GM23338 (cell line): Measurements from ENCODE around the gene PAIP1. TPM values are rescaled to one million over a fixed set of nuclear protein-coding genes. Genes with fewer than 3 reads are reported as not detected.

ENCODE experiments used
- ATAC-seq: fragments of 200-7000 bp; cut with Tn5 transposase; 3 replicates; pipeline ENCODE4 v1.9.1; 2020
- DNase-seq: peaks from one replicate; pipeline ENCODE4 v3.0.0-alpha.2; 2015; ENCODE audit warnings: low spot score
- H2AFZ ChIP-seq: fragments of 200-600 bp; sonication (generic); 2 replicates; pipeline ENCODE4 v1.8.0; 2016; ENCODE audit warnings: antibody characterized with exemption, mild to moderate bottlenecking, moderate library complexity
- H3F3A ChIP-seq: fragments of 200-600 bp; sonication (generic); replicated peaks from 2 replicates; pipeline ENCODE4 v1.8.0; 2017; ENCODE audit warnings: antibody characterized with exemption, mixed run types, low read depth
- H3K27ac ChIP-seq: fragments of 200-600 bp; sonication (generic); 2 replicates; pipeline ENCODE4 v1.6.1; 2016; ENCODE audit warnings: low read depth
- H3K27me3 ChIP-seq: fragments of 200-600 bp; sonication (generic); 2 replicates; pipeline ENCODE4 v1.8.0; 2016; ENCODE audit warnings: mild to moderate bottlenecking, mixed run types, moderate library complexity; ENCODE audit not compliant: insufficient read depth
- H3K36me3 ChIP-seq: fragments of 200-600 bp; sonication (generic); 2 replicates; pipeline ENCODE4 v1.8.0; 2016; ENCODE audit warnings: mild to moderate bottlenecking; ENCODE audit not compliant: insufficient read depth
- H3K4me1 ChIP-seq: fragments of 200-600 bp; sonication (generic); 2 replicates; pipeline ENCODE4 v1.8.0; 2016; ENCODE audit warnings: mild to moderate bottlenecking, moderate library complexity; ENCODE audit not compliant: insufficient read depth
- H3K4me2 ChIP-seq: fragments of 200-600 bp; sonication (generic); 2 replicates; pipeline ENCODE4 v1.7.1; 2017; ENCODE audit warnings: mixed run types
- H3K4me3 ChIP-seq: fragments of 200-600 bp; sonication (generic); 2 replicates; pipeline ENCODE4 v1.6.1; 2016; ENCODE audit warnings: mixed run types
- H3K79me2 ChIP-seq: fragments of 200-600 bp; sonication (generic); replicated peaks from 2 replicates; pipeline ENCODE4 v1.8.0; 2017; ENCODE audit warnings: mild to moderate bottlenecking; ENCODE audit not compliant: insufficient read depth
- H3K9me2 ChIP-seq: fragments of 200-600 bp; sonication (generic); 2 replicates; pipeline ENCODE4 v1.8.0; 2017; ENCODE audit not compliant: insufficient read depth
- H4K20me1 ChIP-seq: fragments of 200-600 bp; sonication (generic); replicated peaks from 2 replicates; pipeline ENCODE4 v1.8.0; 2017; ENCODE audit warnings: mild to moderate bottlenecking; ENCODE audit not compliant: insufficient read depth
- H3K27ac Mint-ChIP-seq: 2 replicates; pipeline ENCODE4 v1.8.0; 2020; ENCODE audit warnings: inconsistent platforms, mild to moderate bottlenecking, moderate library complexity, mixed read lengths
- H3K27me3 Mint-ChIP-seq: 3 replicates; pipeline ENCODE4 v1.8.0; 2022; ENCODE audit warnings: low read depth, mild to moderate bottlenecking, moderate library complexity, mixed read lengths, inconsistent platforms; ENCODE audit not compliant: insufficient read depth, poor library complexity
- H3K36me3 Mint-ChIP-seq: 3 replicates; pipeline ENCODE4 v1.8.0; 2021; ENCODE audit warnings: low read depth, mild to moderate bottlenecking, inconsistent platforms, moderate library complexity, mixed read lengths
- H3K4me1 Mint-ChIP-seq: 3 replicates; pipeline ENCODE4 v1.8.0; 2020; ENCODE audit warnings: mild to moderate bottlenecking, inconsistent platforms, mixed read lengths
- H3K4me3 Mint-ChIP-seq: 3 replicates; pipeline ENCODE4 v1.8.0; 2021; ENCODE audit warnings: moderate library complexity, mild to moderate bottlenecking, inconsistent platforms, mixed read lengths
- H3K9me3 Mint-ChIP-seq: 3 replicates; pipeline ENCODE4 v1.8.0; 2020; ENCODE audit warnings: moderate library complexity, mild to moderate bottlenecking, inconsistent platforms, mixed read lengths
- ETS1 ChIP-seq: IDR thresholded peaks from 2 replicates; pipeline ENCODE4 v1.6.1; 2016; ENCODE audit warnings: antibody characterized with exemption
- EZH2 ChIP-seq: fragments of 200-600 bp; sonication (generic); IDR thresholded peaks from one replicate; pipeline ENCODE4 v1.8.0; 2017; ENCODE audit warnings: antibody characterized with exemption, mild to moderate bottlenecking, low read depth; ENCODE audit not compliant: unreplicated experiment
- EZH2phosphoT487 ChIP-seq: fragments of 200-600 bp; sonication (generic); IDR thresholded peaks from one replicate; pipeline ENCODE4 v1.8.1; 2018; ENCODE audit warnings: antibody characterized with exemption; ENCODE audit not compliant: unreplicated experiment
- NANOG ChIP-seq: IDR thresholded peaks from 2 replicates; pipeline ENCODE4 v1.6.1; 2016; ENCODE audit warnings: antibody characterized with exemption, borderline replicate concordance
- POLR2AphosphoS5 ChIP-seq: IDR thresholded peaks from 2 replicates; pipeline ENCODE4 v1.6.1; 2016; ENCODE audit warnings: antibody characterized with exemption, low read depth
- REST ChIP-seq: IDR thresholded peaks from one replicate; pipeline ENCODE4 v1.6.1; 2018; ENCODE audit warnings: antibody characterized with exemption; ENCODE audit not compliant: unreplicated experiment
- STAT1 ChIP-seq: IDR thresholded peaks from one replicate; pipeline ENCODE4 v1.6.1; 2016; ENCODE audit warnings: antibody characterized with exemption; ENCODE audit not compliant: unreplicated experiment
- polyA plus RNA-seq: library from polyadenylated mRNA; unstranded; fragments of >200 nt; fragmentation: Nextera tagmentation; extraction: Ambion mirVana; gene quantifications from 2 replicates; pipeline ENCODE4 v1.2.1, GENCODE V29; 2016
- total RNA-seq: library from RNA; depleted of rRNA; stranded (reverse); fragments of >200 nt; shearing (Covaris generic); gene quantifications from 2 replicates; pipeline ENCODE4 v1.2.3, GENCODE V29; 2014

The PAIP1 gene
- total and polyA plus RNA-seq, 2 experiments from 2014 or later: 108 to 140 TPM

- TF ChIP-seq REST (no peak), EZH2 (no peak), ETS1 (no peak), EZH2phosphoT487 (no peak), STAT1 (no peak)
These were observed 46.7 kb upstream of the PAIP1 start (continued) for GRCh38 chr5:43603344-43604217.

GRCh38 chr5:43602461-43603343 is 45.8 kb upstream of the PAIP1 start, which contains the start of gene NNT:
TSS of gene NNT (plus strand) at chr5:43603180. CDS start at chr5:43609196, 6,016 bp downstream.
- no peaks in the 10 kb centered on the region for H3F3A ChIP-seq
- peak within 1 kb of the TSS; percentile 70 for H3K4me3 ChIP-seq
- no peaks in the 10 kb centered on the region for H3K36me3 ChIP-seq
- Mint-ChIP-seq H3K4me1 (peaks cover 42% of the 10 kb centered on the region), H3K4me3 (peak within 1 kb of the TSS; percentile 74), H3K9me3 (no peaks in the 10 kb centered on the region; the same call in 2 of the 3 replicates), H3K27ac (peak within 1 kb of the TSS; percentile 86), H3K36me3 (no peaks in the 10 kb centered on the region; the same call in 2 of the 3 replicates), H3K27me3 (peaks cover 14% of the 10 kb centered on the region)
- H3K9me2 ChIP-seq: no peaks in the 10 kb centered on the region
- peak within 1 kb of the TSS; percentile 91 for H2AFZ ChIP-seq
- H3K4me1 ChIP-seq: peaks cover 23% of the 10 kb centered on the region
- peak within 1 kb of the TSS; percentile 90 for H3K4me2 ChIP-seq
- ATAC-seq (peak; percentile 88), DNase-seq (peak; percentile 83)
- no peaks in the 10 kb centered on the region; the same call in 1 of the 2 replicates for H4K20me1 ChIP-seq
- peaks cover 13% of the 10 kb centered on the region for H3K27me3 ChIP-seq
- TF ChIP-seq POLR2AphosphoS5 (peak; percentile 16; the same call in 1 of the 2 replicates), NANOG (no peak)
- no peaks in the 10 kb centered on the region; the same call in 1 of the 2 replicates for H3K79me2 ChIP-seq
- peak within 1 kb of the TSS; percentile 37; the same call in 1 of the 2 replicates for H3K27ac ChIP-seq
